Right lobe of liver (tissue), 4 donors: ENCODE measurements around the gene GATAD2B.

Experiments used
- POLR2A ChIP-seq: fragments of 450-650 bp; IDR thresholded peaks from one replicate; pipeline ENCODE4 v1.6.1; 2017; ENCODE audit warnings: antibody characterized with exemption, mild to moderate bottlenecking
- TF ChIP-seq, protein P1 (sequence below), 4 donors: fragments of 200-600 bp in 3 of 4; fragments of 450-650 bp in 1 of 4; IDR thresholded peaks; one replicate each; pipeline versions ENCODE4 v1.5.1 to v1.8.0; 2016 to 2022; ENCODE audit warnings: antibody characterized with exemption in 4 of 4, mild to moderate bottlenecking in 2 of 4
- donor health status: DM: no; HTN: no; CAD: no.
- donor health status: DM: no; HTN: no; CAD: no.
- donor health status: DM: no; HTN: yes; CAD: no.

DNA sequence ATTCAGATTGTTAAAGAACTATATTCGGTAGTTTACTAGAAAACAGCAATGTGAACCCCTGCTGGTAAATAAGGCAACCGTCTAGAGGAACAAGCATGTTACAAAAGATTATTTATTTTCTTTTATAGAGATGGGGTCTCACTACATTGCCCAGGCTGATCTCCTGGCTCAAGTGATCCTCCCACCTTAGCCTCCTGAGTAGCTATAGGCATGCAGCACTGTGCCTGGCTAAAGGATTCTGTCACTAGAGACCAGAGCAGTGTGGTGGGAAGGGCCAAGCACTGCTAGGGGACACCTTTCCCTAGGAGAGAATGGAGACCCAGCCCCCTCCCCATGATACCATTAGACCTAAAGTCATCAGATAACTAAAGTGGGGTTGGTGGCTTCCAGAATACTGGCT is 118.7 kb downstream of the GATAD2B start:
- TF ChIP-seq, protein P1, sequence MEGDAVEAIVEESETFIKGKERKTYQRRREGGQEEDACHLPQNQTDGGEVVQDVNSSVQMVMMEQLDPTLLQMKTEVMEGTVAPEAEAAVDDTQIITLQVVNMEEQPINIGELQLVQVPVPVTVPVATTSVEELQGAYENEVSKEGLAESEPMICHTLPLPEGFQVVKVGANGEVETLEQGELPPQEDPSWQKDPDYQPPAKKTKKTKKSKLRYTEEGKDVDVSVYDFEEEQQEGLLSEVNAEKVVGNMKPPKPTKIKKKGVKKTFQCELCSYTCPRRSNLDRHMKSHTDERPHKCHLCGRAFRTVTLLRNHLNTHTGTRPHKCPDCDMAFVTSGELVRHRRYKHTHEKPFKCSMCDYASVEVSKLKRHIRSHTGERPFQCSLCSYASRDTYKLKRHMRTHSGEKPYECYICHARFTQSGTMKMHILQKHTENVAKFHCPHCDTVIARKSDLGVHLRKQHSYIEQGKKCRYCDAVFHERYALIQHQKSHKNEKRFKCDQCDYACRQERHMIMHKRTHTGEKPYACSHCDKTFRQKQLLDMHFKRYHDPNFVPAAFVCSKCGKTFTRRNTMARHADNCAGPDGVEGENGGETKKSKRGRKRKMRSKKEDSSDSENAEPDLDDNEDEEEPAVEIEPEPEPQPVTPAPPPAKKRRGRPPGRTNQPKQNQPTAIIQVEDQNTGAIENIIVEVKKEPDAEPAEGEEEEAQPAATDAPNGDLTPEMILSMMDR (IDR thresholded peaks at IDR 0.05), result no peak
- TF ChIP-seq POLR2A, result no peak
